GM21528 (cell line): ENCODE measurements around the gene CYB5A.
"Not testable (repeated sequence)": the region's sequence is repeated elsewhere in the genome, so short reads cannot be mapped to it uniquely, and the experiment has no call there.

Experiments
- ATAC-seq: cut with Tn5 transposase; IDR thresholded peaks from one replicate; pipeline ENCODE4 v1.9.1; 2021; ENCODE audit warnings: mild to moderate bottlenecking, moderate library complexity; ENCODE audit not compliant: unreplicated experiment, low FRiP score

The CYB5A gene, protein sequence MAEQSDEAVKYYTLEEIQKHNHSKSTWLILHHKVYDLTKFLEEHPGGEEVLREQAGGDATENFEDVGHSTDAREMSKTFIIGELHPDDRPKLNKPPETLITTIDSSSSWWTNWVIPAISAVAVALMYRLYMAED

DNA sequence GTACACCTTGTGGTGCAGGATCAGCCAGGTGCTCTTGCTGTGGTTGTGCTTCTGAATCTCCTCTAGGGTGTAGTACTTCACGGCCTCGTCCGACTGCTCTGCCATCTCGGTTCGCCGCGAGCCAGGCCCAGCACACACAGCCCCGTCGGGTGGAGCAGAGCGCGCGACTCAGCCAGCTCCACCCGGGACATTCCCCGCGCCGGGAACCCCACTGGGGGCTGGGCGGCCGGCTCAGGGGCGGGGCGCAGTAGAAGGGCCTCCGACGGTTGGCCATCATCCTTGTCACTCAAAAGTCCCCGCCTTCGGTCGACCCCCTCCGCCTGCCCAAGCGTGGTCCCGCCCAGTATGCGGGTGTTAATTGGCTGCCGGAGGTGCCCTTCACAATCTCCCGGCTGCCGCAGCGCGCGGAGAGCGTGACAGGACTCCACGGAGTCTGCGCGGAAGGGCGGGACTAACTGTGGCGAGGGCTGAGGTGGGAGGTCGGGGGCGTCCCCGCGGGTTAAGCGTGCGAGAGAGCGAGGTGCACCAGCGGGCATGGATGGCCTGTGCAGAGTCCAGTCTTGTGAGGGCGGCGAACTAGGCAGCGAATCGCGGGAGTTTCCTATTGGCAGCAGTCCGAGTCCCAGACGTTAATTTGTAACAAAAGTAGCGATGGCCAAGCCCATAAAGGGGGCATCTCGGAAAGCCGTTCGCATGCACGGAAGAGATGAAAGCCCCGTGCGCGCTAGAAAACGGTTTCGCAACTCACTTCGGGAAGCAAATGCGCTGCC lies at the start of gene CYB5A:
CYB5A (minus strand) TSS at position 193 of the 770 bp plus-strand sequence; CDS start at position 105, 88 bp downstream.
- peak; percentile 100 for ATAC-seq

DNA sequence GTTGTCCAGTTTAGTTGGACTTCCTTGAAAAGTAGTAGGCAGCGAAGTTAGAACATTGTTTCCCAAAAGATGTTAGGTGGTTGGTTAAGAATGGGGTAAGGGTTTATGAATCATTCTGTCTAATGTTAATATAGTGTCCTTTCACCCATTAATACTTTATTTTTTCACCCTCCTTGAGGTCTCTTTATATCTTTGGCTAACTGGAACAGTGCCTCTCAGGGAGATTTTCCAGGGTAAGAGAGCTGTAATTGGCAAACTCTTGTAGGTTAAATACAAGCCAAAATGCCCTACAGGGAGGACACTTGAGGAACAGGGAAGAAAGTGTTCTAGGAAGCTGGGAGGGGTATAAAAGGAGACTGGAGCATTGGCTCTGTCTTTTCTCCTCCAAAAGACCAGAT lies 46.1 kb upstream of the CYB5A start:
- ATAC-seq = no peak

DNA sequence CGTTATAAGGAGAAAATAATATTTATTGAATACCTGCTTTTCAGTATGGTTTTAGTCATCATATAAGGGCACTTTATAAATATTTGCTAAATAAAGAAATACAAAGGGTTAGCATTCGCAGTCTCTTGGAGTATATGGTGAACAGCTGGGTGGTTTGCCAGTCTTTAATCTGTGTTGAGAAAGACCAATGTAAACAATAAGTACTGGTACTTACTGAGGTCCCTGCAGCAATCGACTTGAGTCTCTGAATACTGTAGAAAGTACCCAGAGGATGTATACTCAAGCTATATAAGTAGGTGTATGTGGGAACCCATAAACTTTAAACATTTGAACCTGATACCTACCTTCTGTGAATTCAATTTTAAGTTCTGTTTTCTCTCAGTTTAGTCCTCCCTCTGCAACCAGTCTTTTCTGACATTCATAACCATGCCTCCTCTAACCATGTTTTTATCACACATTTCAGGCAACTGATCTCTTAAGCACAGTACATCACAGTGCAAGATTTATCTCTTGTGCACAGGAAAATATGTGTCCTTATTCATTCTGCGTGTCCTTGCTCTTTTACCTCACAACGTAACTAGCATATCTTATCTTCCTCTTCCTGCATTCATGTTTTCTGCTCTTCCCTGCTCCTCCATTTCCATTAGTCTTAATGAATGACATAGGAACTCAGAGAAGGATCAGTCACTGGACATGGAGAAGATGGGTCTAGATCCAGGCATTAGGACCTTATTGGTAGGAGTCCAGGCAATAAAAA lies 45.6 kb upstream of the CYB5A start:
- ATAC-seq = no peak

DNA sequence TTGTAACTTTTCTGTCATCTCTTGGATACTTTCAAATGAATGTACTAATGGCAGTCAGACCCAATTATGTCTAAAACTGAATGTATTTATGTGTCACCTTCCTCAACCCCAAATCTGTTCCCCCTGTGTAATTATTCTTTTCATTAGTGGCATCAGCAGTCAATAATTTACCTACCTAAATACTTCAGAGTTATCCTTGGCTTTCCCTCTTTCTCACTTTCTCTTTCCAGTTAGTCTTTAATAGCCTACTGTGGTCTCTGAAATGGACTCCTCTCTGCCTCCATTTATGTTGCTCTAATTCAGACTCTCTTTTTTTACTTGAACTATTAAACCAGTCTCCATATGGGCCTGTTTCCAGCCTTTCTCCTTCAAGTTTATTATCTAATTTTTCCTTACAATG lies 44.9 kb upstream of the CYB5A start:
- ATAC-seq = no peak

GRCh38 chr18:74334242-74334893 lies 42.6 kb upstream of the CYB5A start:
- no peak for ATAC-seq

- ATAC-seq = no peak
These were observed 41.3 kb upstream of the CYB5A start for GRCh38 chr18:74333091-74333490.

DNA sequence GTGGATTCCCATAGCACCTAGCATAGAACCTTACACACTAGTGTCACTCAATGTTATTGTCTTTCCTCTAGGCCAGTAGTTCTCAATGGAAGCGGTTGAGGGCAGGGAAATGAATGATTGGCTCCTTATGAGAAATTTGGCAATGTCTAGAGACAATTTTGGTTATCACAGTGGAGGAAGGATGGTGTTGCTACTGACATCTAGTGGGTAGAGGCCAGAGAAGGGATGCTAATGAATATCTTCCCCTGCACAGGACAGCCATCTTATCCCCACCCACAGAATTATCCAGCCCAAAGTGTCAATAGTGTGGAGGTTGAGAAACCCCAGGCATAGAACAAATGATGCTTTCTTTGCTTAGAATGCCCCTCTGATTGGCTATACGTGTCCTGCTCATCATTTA lies 39.6 kb upstream of the CYB5A start:
- ATAC-seq = no peak

DNA sequence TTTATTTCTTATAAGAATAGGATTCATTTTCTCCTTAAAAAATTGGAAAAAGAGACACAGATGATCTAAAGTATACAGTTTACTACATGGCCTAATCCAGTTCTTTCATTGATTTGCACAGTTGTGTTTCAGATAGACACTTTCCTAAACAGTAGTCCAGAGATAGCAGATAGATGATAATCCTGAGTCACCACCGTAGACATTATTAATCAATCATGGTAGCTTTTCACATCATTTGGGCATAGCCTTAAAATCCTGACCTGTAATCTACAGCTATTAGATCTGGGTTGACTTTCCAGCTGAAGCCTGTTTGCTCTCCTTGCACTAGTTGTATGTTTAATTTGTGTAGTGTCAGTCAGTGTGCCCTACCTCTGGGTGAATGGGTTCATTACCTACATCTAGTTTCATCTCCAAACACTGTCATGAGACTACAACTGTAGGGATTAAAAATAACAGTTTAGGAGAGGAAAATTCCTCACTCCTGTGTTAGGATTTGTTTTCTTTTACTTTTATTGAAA lies 38.0 kb upstream of the CYB5A start:
- ATAC-seq = no peak

- no peak for ATAC-seq
These were observed 36.4 kb upstream of the CYB5A start for GRCh38 chr18:74328206-74328605.

DNA sequence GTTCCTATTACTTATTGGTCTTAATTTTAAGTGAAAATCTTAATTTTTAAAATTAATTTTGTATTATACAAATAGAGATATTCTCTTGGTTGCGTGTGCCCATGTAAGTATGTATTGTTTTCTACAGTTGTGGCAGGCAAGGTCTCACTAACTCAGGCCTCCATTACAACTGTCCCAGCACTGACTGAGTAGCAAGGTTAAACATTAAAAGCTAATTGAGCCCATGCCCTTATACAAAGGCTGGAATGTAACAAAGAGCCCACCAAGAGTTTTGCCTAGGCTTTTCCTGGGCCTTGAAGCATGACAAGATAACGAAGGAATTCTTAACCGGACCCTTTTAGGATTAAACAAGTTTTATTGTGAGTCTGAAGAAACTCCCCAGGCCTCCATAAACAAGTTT lies 35.0 kb upstream of the CYB5A start:
- not testable (repeated sequence) for ATAC-seq

GRCh38 chr18:74326231-74326630 lies 34.5 kb upstream of the CYB5A start:
- ATAC-seq = no peak

GRCh38 chr18:74316257-74317170 lies 24.8 kb upstream of the CYB5A start:
- ATAC-seq = no peak

GRCh38 chr18:74315464-74316256 lies 23.9 kb upstream of the CYB5A start, which contains the start of gene C18orf63:
Gene C18orf63, plus strand, starts transcription at chr18:74315839. Its CDS starts 2,027 bp downstream, at chr18:74317866.
- no peak for ATAC-seq

DNA sequence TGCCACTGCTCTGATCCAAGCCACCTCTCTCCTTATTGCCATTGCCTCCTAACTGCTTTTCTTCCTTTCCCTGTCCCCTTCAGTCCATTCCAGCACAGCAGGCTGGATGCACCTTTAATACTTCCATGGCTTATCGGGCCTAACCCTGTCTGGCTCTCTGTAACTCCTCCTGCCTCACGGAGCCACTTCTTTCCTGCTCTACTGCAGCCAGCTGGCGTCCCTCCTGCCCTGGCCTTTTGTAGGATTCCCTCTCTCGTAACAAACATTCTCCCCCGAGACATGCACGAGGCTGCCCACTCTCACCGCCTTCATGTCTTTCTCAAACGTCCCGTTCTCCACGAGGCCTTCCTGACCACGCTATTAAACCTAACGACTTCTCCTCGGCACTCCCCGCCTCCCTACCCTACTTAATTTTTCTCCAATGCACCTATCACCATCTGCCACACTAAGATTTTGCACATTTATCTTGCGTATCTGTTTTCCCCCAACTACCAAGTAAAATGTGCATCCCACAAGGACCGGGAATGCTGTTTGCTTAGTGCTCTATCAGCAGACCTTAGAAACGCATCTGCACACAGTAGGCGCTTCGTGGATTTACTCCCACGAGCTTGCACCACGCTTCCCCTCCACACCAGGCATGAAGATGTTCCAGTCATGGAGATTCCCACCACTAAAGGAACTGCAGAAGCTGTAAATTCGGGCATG lies 23.1 kb upstream of the CYB5A start:
- ATAC-seq = no peak

GRCh38 chr18:74311000-74311399 lies 19.2 kb upstream of the CYB5A start:
- ATAC-seq = no peak

GRCh38 chr18:74310411-74310810 lies 18.6 kb upstream of the CYB5A start:
- ATAC-seq = peak; percentile 63

- ATAC-seq = no peak
These were observed 12.2 kb upstream of the CYB5A start for GRCh38 chr18:74303936-74304335.

DNA sequence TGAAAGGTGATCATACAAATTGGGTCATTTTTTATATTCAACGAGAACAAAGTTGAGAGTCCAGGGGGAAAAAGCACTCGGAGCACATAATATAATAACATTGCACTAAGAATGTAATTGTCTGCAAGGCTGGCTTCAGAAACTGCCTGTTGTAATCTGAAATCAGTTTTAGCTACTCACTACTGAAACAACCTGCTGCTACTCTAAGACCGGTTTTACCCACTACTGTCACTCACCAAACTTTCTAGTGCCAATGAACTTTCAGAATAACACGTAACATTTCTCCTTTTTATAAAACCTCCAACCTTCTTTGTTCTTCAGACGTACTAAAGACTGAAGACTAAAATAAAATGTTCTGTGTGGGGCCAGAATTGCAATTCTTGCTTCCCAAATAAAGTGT lies 11.5 kb upstream of the CYB5A start:
- ATAC-seq = no peak
